NCI-H2196 (cell line): Measurements from ENCODE around the gene SH3RF3.

ENCODE experiments used
- DNase-seq: peaks from one replicate; lab custom pipeline; 2025; ENCODE audit not compliant: unreplicated experiment; lab: John Stamatoyannopoulos, UW

Gene SH3RF3

DNA sequence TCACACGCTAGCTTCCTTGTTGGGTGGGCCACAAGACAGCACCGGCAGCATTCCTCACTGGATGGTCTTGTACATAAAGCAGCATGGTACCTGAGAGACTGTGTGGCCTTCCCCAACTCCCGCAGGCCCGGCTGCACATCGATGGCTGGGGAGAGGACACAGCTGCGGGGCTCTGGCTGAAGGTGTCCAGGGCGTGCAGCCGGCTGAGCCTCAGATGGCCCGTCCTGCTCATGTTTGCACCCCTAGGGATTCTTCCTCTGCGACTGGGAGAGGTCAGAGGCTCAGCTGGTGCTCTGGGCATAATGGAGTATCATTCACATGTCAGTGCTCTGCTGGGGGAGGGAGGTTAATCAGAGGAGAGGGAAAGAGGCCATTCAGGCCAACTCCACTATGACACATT is 276.9 kb downstream of the SH3RF3 start:
- DNase-seq: no peak

DNA sequence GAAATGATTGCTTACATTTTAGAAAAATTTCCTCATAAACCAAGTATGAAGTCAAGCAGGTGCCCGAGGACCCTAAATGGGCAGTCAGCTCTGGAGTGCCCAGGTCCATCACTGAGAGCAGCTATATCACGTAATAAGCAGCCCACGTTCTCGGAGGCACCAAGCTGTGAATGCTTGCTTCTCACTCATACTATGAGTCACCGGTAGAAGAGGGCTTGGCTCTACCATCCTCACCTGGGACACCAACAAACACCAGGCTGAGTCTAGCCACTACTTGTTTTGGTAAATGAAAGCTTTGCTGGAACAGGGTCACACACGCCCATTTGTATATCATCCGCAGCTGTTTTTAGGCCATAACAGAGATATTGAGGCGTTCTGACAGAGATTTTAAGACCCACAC is 277.3 kb downstream of the SH3RF3 start:
- no peak for DNase-seq

DNA sequence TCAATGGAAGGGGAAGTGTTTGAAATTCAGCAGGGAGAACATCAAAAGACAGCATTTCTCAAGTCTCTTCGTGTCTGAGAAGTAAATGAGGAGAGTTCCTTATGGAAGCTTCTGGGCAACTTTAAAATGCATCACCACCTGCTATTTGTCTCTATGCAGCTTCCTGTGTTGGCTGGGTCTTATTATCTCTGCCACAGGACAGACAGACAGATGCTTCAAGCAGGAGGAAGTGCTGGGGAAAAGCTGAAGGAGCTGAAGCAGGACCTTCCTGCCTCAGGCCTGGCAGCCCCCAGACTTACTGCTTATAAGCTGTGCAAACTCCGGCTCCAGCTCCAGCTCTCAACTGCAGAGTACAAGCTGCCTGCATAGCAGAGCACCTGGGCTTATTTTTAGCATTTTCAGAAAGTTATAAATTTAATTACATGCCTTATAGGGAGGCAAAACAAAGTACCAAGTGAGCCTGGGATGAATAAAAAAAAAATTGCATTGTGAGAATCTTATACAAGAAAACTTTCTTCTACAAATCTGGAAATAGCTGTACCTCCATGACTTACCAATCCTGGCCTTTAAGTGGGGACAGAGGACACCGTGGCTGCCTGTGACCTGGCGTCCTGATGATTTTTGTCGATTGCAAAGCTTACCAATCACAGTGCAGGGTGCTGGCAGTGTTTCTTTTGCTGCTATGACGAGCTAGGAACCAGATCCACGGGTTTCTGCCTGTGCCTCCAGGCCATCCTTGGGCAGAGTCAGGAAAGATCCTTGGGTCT is 278.5 kb downstream of the SH3RF3 start:
- no peak for DNase-seq

DNA sequence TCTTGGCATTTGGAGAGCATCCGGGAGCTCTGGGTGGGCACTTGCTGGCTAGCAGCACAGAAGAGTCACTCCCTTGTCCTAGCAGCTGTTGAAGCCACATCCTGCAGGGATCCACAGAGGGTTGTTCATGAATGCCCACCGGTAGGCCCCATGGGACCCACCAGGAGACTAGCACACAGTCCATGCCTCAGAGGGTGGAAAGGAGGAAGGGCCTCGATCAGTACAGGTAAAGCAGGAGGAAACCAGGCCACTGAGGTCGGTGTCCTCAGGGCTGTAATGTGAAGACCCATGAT is 279.0 kb downstream of the SH3RF3 start:
- no peak for DNase-seq

DNA sequence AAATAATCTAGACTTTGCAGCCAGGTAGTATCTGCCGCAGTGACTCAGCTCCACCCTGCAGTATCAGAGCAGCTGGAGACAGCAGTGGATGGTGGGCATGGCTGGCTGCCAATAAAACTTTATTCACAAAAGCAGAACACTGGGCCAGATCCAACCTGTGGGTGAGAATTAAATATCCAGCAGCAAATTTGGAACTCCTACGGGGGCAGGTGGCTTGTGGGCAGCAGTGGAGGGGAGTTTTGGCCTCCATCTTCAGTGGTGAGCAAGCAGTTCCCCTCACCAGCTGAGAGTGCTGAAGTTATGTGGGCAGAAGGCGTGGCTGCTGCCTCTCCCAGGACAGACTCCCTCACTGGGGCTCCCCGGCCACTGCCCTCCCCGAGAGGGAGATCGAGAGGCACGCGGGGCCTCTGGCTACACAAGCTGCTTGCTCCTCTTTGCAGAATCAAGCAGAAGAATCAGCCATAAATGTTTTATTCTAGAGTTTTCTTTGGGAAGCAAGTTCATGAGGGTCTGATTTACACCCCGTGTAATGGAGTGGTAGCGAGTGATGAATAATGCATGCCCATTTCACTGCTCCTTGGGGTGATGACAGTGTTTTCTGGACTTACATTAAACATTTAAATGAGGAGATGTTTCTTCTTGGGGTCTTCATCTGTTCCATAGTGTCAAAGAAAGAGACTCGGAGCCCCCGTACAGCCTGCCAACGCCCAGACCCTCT is 280.5 kb downstream of the SH3RF3 start:
- DNase-seq: no peak

DNA sequence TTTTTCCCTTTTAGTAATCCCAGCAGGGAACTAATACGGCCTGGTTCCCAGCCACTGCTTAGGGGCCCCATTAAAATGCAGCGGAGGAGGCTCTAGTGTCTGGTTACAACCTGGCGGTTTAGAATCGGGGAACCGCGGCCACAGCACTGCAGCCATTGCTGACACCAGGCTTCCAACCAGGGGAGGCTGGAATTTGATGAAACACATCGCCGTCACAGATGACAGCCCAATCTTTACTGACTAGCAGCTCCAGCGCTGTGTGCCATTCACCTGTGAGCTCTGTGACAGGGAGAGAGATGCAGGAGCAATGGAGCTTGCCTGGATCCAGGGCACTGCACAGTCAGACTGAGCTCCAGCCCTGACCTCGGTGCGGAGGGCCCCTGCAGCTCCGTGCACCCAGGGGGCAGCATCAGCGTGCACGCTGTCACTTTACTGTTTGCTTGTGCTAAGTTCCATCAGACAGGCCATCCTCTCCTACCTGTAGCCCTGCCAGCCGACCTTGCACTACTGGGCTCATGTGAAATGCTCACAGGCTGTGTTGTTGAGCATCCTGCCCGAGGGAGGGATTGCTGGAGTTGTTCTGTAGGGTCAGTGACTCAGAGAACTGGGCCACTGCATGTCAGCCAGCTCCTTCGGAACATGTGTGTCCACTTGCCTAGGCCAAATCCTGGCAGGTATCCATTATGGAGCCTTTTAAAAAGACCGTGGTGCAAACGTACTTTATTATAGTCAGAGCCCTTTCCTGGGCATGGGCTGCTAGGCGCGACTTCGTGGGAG is 281.2 kb downstream of the SH3RF3 start:
- no peak for DNase-seq

DNA sequence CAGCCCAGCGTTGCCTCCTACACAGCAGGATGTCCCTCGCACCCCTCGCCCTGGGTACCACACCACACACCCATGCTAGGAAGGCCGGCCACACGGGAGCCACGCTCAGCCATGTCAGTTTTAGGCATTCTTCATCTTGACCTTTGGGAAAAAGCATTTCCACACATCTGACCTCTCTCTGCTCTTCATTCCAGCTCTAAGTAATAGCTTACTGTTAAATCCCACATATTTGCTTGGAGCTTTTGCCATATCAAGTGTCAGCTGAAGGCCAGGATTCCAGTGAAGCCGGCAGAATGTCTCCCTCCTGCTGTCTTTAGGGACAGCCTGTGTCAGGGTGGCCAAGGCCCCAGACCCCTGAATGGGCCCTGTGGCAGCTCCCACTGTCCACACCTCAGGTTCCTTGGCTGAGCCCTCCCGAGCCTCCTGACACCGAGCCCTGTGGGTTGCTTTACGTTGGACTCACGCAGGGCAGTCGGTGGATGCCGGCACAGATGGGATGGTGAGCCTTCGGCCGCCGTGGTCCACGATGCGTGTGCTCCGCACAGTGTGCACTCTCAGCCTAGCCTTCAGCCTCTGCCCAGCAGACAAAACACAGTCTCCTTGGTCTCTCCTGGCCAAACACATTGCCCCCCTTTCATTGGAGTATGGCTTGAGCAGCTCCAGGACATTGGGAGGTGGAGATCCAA is 282.8 kb downstream of the SH3RF3 start:
- DNase-seq: no peak

DNA sequence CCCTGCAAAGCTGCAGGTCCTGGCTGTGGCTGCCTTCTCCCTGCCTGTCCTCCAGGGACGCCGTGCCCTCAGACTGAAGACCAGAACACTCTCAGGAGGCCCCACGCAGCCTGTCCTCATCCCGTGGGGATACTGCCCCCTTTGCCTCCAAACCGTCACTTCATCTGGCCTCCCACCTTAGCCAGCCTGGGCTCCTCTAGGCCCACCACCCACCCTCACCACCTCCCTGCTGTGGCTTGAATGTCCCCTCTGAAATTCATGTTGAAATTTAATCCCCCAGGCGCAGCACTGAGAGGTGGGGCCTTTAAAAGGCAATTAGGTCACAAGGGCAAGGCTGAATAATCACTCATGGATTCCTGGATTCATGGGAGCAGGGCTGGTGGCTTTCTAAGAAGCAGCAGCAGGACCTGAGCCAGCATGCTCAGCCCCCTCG is 286.6 kb downstream of the SH3RF3 start:
- no peak for DNase-seq

DNA sequence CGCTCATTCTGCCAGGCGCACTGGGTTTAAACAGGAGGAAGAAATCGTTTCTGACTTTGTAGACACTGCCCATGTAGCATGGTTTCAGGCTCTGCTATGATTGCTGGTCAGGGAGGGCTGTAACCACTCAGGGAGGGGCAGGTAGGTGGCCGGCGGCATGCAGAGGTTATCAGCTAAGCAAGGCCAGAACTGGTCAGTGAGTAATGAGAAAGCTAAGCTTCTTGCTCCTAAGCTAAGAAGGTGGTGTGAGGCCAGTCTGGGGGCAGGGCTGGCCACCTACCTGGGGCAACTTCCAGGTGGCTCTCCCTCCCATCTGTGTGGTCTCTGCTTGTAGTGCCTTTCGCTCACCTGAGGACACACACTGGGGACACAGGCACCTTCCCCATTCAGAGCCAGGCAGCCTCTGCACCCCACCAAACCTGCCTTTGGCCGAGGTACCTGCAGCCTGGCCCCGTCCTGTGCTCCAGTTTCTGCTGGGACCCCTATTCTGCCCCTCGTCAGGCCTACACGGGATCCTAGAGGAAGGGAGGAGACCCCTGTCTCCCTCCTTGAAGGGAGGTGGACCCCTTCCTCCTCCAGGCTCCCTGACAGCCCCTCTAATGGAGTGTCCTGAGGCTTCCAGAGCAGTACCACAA is 288.8 kb downstream of the SH3RF3 start:
- DNase-seq: no peak

DNA sequence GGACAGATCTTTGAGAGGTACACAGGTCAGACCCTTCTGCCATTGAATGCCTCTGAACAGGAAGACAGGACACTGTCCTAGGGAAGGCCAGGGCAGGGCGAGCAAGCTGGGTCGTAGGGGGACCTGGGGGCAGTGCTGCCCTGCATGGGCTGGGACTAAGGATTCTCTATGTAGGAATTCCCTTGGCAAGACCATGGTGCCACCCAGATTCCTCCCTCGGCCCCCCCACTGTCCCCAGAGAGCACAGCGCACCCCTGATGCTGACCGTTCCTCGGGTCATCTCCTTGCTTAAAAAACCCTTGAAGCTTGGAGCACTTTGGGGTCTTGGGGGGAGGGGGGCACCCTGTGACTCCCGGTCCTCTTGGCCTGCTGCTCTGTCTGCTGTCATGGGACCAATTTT is 289.7 kb downstream of the SH3RF3 start:
- DNase-seq: no peak

DNA sequence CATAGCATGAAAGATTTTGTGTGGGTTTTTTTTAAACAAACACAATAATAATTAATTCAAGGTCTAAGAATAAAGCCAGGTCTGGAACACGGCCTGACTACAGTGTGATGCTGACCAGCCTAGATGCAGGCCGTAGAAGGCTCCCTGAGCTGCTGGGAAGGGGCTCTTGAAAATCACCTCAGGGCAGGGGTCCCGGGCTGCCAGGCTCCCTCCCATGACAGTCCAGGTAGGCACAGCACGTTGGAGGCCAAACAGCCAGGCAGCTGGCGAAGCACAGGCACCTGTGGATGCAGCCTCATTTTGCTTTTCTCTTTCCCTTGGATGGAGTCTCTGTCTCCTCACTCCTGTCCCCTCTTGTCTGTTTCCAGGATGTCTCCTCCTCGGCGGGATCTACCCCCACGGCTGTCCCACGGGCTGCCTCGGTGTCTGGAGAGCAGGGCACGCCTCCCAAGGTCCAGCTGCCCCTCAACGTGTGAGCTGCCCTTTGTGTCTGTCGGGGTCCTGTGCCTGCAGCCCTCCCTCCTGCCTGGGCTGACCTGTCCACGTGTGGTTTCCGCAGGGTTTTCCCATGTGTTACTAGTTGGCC is 290.3 kb downstream of the SH3RF3 start:
- DNase-seq: no peak

DNA sequence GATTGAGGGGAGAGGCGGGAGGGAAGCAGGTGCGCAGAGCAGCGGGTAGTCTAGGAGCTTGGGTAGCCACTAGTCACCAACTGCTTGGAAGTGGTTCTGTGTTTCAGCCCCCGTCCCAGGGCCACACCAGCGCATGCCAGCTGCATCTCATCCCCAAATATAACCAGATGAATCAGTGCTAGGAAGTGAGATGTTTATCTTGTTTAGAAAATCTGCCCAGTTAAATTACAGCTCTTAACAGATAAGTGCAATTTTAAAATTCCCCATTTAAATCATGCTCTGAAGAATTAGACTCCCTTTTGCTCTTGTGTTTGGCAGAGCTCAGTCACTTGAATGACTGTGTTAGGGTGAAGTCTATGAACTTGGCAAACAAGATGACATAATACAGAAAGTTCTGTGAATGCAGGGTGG is 291.0 kb downstream of the SH3RF3 start:
- peak; percentile 8 for DNase-seq

DNA sequence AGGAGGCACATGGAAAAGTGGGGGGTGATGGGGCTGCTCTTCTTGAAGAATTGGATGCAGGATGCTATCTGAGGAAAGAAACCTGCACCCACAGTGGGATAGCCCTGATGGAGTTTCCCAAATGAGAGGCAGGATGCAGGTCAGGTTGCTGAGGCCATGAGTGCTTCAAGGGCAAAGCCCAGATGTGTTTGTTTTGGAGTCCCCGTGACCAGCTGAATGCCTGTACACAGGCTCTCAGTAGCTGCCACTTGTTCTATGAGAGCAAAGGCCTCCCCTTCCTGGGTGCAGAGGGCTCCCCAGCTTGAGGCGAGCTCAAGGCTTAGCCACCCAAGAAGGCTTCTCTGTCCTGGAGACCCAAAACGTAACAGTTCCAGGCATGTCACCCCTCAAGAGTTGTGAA is 292.1 kb downstream of the SH3RF3 start:
- no peak for DNase-seq

DNA sequence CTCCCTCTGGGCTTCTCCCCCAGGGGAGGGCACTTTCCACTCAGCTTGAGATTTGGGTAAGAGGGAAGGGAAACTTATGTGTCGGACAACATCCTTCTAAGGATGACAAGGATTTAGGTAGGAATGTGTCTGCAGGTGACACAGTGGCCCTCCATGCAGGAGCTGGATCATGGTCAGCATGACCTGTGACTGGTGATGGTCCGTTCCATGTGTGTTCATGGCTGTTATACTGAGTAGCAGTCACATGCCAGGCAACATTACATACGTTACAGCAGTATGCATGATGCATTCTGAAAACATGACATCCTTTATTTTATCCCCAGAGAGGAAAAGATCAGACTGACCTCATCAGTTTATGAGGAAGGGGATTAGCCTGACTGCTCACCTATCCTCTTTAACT is 292.6 kb downstream of the SH3RF3 start:
- no peak for DNase-seq

DNA sequence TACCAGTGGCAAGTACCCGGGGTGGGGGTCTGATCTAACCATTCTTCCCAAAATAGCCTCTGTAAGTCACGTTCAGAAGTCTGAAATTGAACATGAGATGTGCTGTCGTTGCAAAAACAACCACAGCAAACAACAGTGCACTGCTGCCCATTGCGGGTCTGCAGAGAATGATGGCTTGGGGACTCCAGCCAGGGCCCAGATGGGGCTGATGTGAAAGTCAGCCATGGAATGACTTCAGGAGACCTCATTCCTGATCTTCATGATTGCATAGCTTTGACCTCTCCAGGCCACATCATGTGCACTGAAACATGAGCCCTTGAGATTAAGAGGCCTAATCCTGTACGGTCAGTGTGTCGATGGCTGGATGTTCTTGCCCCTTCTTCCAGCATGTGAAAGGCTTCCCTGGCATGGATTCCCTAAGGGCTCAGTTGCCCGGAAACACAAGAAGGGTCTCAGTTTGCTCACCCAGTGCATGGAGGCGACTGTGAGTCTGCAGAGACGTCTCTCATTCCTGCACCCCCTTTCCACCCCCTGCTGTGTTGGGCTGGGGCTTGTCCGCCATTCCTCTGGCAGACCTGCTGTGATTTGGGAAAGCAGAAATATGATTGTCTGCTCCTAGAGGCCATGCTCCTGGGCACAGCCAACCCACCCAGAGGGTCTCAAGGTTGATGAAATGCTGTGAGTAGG is 293.2 kb downstream of the SH3RF3 start:
- DNase-seq: no peak

DNA sequence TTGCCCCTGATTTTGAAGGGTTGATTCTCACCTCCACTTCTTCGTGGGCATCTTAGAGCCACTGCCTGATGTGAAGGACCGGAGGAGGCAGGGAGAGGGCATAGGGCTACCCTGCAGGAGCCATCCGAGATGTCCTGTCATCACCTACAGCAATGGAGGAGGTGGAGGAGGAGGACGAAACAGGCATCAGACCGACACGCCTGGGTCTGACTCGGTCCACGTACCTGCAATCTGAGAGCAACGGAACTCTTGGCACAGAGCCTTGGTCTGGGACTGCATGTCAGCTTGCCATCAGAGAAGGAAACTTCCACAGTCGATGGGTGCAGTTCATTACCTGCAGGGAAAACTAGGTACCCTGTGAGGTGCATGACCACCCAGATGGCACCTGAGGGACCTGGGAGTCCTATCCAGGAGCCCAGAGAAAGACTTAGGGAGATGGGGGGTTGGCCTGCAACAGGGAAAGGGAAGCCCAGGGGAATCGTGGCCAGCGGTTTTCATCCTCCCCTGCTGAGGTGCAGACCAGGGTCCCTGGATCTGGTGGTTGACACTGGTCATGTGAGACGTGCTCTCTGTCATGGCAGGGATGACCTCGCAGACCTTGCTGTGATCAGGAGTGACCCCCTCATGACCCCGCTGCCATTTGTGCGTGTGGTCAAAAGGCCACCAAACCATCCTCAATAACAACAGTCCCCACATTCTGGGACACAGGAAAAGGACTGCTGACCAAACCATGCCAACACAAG is 293.9 kb downstream of the SH3RF3 start:
- no peak for DNase-seq

DNA sequence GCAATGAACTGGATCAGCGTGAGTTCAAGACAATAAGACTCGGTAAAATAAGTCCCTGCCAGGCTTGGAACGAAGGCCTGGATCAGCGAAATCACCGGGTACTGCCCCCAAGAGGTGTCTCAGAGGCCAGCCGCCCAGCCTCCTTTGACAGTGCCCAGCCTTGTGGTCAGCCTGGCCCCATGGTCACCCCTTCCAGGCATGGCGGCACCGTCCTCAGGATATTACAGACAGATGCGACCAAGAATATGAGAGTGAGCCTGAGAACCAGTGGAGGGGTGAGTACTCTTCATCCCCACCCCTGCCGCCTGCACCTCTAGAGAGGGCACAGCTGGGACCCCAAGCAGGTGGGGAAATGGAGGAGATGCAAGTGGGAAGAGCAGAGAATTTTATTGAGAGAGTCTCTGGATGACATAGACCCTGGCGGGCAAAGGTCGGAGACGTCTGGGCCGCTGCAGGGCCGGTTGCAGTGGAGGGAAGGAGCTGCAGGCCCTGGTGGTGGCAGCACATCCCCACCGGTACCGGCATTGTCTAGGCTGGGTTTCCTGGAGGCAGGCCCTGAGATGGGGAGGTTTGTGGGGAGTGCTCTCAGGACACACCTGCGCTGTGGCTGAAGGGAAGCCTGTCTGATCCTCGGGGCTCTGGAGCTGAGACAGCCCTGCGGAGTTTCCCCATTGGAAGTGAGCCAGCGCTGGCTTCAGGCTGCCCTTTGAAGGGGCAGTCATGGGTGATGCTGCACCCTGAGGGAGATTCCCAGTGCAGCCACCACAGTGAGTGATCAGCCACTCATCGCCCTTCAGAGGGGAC is 294.8 kb downstream of the SH3RF3 start:
- peak; percentile 3 for DNase-seq

DNA sequence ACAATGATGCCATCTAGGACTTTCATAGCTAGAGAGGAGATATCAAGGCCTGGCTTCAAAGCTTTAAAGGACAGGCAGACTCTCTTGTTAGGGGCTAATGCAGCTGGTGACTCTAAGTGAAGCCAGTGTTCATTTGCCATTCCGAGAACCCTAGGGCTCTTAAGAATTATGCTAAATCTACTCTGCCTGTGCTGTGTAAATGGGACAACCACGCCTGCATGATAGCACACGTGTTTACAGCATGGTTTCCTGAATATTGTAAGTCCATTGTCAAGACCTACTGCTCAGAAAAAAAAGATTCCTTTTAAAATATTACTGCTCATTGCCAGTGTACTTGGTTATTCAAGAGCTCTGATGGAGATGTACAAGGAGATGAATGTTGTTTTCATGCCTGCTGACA is 296.4 kb downstream of the SH3RF3 start:
- DNase-seq: no peak

DNA sequence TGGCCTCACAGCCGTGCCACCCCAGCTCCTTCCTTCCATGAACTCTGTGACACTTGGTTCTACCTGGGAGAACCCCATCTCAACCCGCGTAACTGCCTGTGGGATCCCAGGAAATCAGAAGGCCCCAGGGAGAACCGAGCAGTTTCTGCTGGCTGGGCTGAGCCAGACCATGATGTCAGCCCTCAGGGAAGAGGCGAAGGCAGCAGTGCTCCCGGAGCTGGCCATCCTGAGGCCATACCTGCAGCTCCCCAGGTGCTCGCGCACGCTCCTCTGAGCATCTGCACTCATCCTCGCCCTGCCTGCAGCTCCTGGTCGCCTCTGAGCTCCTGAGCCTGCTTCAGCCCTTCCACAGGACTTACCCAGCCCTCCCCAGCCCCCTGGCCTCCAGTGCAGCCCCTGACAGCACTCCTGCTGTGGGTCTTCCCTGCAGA is 298.7 kb downstream of the SH3RF3 start:
- DNase-seq: no peak
